ENCODE results near the gene SLC2A13. TPM values are rescaled to one million over a fixed set of nuclear protein-coding genes. Genes with fewer than 3 reads are reported as not detected.
"Not testable (repeated sequence)": the region's sequence is repeated elsewhere in the genome, so short reads cannot be mapped to it uniquely, and the experiment has no call there.

The SLC2A13 gene
- total RNA-seq, 4 donors from 2014 or later: 1.4 to 2.8 (median 2.3) TPM

DNA sequence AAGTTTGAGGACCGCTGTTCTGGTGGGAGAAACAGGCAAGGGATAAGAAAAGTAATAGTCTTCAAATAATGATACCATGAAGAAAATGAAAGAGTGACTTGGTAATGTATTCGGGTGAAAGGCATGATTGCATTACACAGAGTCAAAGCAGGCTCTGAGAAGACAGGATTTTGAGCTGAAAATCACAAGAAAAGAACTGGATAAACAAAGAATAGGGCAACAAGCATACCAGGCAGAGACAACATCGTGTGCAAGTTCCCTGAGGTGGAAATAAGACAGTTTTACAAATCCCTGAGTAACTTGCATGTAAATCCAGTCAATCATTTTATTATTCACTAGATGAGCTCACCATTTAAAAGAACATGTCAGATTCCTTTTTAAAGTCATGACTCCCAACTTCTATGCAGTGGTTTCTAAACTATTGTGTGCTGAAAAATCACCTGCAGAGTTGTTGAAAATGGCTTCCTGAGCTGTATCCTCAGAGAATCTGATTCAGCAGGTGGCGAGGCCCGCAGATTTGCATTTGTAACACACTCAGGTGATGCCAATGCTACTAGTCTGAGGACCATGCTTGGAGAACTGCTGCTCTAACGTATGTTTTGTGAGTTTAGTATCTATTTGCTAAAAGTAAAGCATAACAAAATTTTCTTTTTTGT lies 353.3 kb downstream of the SLC2A13 start:
- intact Hi-C loops (cut with DNase I; ENCODE audit: low total_unique reads): no loop called here
- H3K36me3 ChIP-seq: no peaks in the 10 kb centered on the region
- in situ Hi-C loops (cut with MboI; ENCODE audit: low sequenced_read_pairs in 4 of 4): loop anchor here in 3 of 4 donors (25.0 kb wide), 1 partner anchor 360 kb away; the partner anchor contains the start of gene SLC2A13 (in 3 of the 3)
- no peak for ATAC-seq
- H3K4me1 ChIP-seq: no peaks in the 10 kb centered on the region
- no peak for TF ChIP-seq POLR2A (IDR thresholded peaks at IDR 0.05)
- TF ChIP-seq, protein P1, sequence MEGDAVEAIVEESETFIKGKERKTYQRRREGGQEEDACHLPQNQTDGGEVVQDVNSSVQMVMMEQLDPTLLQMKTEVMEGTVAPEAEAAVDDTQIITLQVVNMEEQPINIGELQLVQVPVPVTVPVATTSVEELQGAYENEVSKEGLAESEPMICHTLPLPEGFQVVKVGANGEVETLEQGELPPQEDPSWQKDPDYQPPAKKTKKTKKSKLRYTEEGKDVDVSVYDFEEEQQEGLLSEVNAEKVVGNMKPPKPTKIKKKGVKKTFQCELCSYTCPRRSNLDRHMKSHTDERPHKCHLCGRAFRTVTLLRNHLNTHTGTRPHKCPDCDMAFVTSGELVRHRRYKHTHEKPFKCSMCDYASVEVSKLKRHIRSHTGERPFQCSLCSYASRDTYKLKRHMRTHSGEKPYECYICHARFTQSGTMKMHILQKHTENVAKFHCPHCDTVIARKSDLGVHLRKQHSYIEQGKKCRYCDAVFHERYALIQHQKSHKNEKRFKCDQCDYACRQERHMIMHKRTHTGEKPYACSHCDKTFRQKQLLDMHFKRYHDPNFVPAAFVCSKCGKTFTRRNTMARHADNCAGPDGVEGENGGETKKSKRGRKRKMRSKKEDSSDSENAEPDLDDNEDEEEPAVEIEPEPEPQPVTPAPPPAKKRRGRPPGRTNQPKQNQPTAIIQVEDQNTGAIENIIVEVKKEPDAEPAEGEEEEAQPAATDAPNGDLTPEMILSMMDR (IDR thresholded peaks at IDR 0.05 in 4 of 5, conservative IDR thresholded peaks at IDR 0.05 in 1 of 5): no peak
- no peaks in the 10 kb centered on the region for H3K9me3 ChIP-seq
- no peak overlapping the region for H3K4me3 ChIP-seq
- no peaks in the 10 kb centered on the region for H3K27me3 ChIP-seq
- no peak for DNase-seq
- H3K27ac ChIP-seq: no peak overlapping the region

DNA sequence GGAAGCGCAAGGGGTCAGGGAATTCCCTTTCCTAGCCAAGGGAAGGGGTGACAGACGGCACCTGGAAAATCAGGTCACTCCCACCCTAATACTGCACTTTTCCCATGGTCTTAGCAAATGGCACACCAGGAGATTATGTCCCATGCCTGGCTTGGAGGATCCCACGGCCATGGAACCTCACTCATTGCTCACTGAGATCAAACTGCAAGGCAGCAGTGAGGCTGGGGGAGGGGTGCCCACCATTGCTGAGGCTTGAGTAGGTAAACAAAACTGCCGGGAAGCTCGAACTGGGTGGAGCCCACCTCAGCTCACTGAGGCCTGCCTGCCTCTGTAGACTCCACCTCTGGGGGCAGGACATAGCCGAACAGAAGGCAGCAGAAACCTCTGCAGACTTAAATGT lies 359.7 kb downstream of the SLC2A13 start:
- H3K9me3 ChIP-seq; H3K27ac ChIP-seq; H3K36me3 ChIP-seq; H3K4me3 ChIP-seq; H3K27me3 ChIP-seq; ATAC-seq; intact Hi-C loops (cut with DNase I; ENCODE audit: low total_unique reads); DNase-seq; H3K4me1 ChIP-seq: not testable (repeated sequence)
- in situ Hi-C loops (cut with MboI; ENCODE audit: low sequenced_read_pairs in 4 of 4): loop anchor here in 1 of 4 donors (25.0 kb wide), 1 partner anchor 109 kb away; a partner anchor contains a TSS

DNA sequence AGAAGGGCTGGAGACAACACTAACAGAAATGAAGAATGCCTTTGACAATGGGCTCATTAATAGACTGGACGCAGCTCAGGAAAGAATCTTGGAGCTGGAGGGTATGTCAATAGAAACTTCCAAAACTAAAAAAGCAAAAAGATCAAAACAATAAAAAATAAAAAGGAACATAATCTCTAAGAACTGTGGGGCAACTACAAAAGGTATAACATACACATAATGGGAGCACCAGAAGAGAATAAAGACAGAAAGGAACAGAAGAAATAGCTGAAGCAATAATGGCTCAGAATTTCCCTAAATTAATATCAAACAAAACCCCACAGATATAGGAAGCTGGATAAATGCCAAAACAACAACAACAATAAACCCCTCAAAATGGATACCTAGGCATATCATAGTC lies 362.2 kb downstream of the SLC2A13 start:
- Histone ChIP-seq H3K4me3 (no peak overlapping the region), H3K27me3 (no peaks in the 10 kb centered on the region), H3K27ac (no peak overlapping the region), H3K9me3 (no peaks in the 10 kb centered on the region), H3K36me3 (no peaks in the 10 kb centered on the region), H3K4me1 (no peaks in the 10 kb centered on the region)
- ATAC-seq (no peak), DNase-seq (no peak)
- intact Hi-C loops (cut with DNase I; ENCODE audit: low total_unique reads): no loop called here
- TF ChIP-seq, protein P1 (IDR thresholded peaks at IDR 0.05 in 4 of 5, conservative IDR thresholded peaks at IDR 0.05 in 1 of 5): no peak
- no peak for TF ChIP-seq POLR2A (IDR thresholded peaks at IDR 0.05)
- in situ Hi-C loops (cut with MboI; ENCODE audit: low sequenced_read_pairs in 4 of 4): loop anchor here in 1 of 4 donors (25.0 kb wide), 1 partner anchor 106 kb away; a partner anchor contains a TSS

DNA sequence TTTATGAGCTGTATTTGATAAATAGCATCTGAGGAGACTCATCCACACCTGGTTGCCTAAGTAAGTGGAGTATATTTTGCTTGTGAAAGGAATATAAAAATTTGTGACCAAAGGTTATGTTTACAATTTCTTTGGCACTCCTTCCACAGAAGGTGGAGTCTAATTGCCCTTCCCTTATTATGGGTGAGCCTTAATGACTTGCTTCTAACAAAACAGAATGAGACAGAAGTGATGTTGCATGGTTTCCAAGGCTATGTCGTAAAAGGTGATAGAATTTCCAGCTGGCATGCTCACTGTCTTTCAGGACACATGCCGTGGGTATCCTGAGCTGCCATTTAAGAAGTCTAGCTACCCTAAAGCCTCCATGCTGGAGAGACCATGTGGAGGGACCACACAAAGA lies 369.5 kb downstream of the SLC2A13 start:
- no peaks in the 10 kb centered on the region for H3K4me1 ChIP-seq
- H3K27me3 ChIP-seq: no peaks in the 10 kb centered on the region
- no peak for DNase-seq
- no peak overlapping the region for H3K27ac ChIP-seq
- H3K4me3 ChIP-seq: no peak overlapping the region
- no peak for TF ChIP-seq POLR2A (IDR thresholded peaks at IDR 0.05)
- TF ChIP-seq, protein P1 (IDR thresholded peaks at IDR 0.05 in 4 of 5, conservative IDR thresholded peaks at IDR 0.05 in 1 of 5): no peak
- ATAC-seq: no peak
- peaks cover 0 to 5% (median 0%) of the 10 kb centered on the region in 3 donors for H3K9me3 ChIP-seq
- intact Hi-C loops (cut with DNase I; ENCODE audit: low total_unique reads): no loop called here
- in situ Hi-C loops (cut with MboI; ENCODE audit: low sequenced_read_pairs in 4 of 4): loop anchor here in 1 of 4 donors (25.0 kb wide), 1 partner anchor 99 kb away; a partner anchor contains a TSS
- H3K36me3 ChIP-seq: no peaks in the 10 kb centered on the region

DNA sequence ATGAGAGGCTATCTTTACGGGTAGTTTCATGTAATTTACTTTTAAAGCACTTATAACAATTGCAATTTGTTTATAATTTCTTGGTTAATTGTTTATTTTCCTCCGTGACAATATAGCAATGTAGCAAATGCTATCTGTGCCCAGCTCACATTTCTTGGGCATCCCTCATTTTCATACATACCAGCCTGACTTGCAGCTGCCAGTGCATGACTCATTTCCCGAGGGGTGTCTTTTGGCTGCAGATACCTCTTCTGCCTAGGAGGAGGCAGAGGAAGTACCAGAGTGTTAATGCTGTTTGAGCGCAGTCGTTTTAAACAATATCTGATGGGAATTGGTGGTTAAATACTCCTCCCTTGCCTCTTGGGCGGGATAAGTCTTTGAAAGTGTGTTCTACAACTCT lies 382.1 kb downstream of the SLC2A13 start:
- TF ChIP-seq, protein P1 (IDR thresholded peaks at IDR 0.05 in 4 of 5, conservative IDR thresholded peaks at IDR 0.05 in 1 of 5): no peak
- TF ChIP-seq POLR2A (IDR thresholded peaks at IDR 0.05): no peak
- H3K27ac ChIP-seq: no peak overlapping the region
- H3K27me3 ChIP-seq: no peaks in the 10 kb centered on the region
- H3K9me3 ChIP-seq: no peaks in the 10 kb centered on the region
- in situ Hi-C loops (cut with MboI; ENCODE audit: low sequenced_read_pairs in 4 of 4): no loop called here
- H3K36me3 ChIP-seq: no peaks in the 10 kb centered on the region
- ATAC-seq (no peak), DNase-seq (no peak)
- H3K4me3 ChIP-seq: no peak overlapping the region
- H3K4me1 ChIP-seq: no peaks in the 10 kb centered on the region
- intact Hi-C loops (cut with DNase I; ENCODE audit: low total_unique reads): no loop called here
